GM10266 (cell line): ENCODE results near the gene CBX2.
A peak's percentile ranks its signal among the peaks of the same experiment; 100 is the strongest.

Source experiments
- DNase-seq: peaks from one replicate; pipeline ENCODE4 v3.0.0; 2012; ENCODE audit errors: extremely low spot score
- CTCF ChIP-seq: IDR thresholded peaks from 2 replicates; pipeline ENCODE4 v1.5.1; 2012; ENCODE audit warnings: mild to moderate bottlenecking, low read depth; ENCODE audit not compliant: control insufficient read depth, insufficient read depth; ENCODE audit errors: missing control alignments

Gene CBX2

GRCh38 chr17:79811868-79812352 lies 34.0 kb downstream of the CBX2 start:
- peak; percentile 62 for DNase-seq
- TF ChIP-seq CTCF: no peak

- no peak for DNase-seq
- TF ChIP-seq CTCF: no peak
These were observed 34.7 kb downstream of the CBX2 start for GRCh38 chr17:79812353-79813258.

- TF ChIP-seq CTCF: no peak
- DNase-seq: peak; percentile 71
These were observed 35.6 kb downstream of the CBX2 start for GRCh38 chr17:79813297-79814126.

GRCh38 chr17:79814127-79814973 lies 36.4 kb downstream of the CBX2 start:
- TF ChIP-seq CTCF: no peak
- no peak for DNase-seq

GRCh38 chr17:79814974-79815835 lies 37.3 kb downstream of the CBX2 start:
- DNase-seq: no peak
- no peak for TF ChIP-seq CTCF

GRCh38 chr17:79815836-79816461 lies 38.0 kb downstream of the CBX2 start:
- DNase-seq: no peak
- no peak for TF ChIP-seq CTCF
